Neuronal stem cell (in vitro differentiated cells): Measurements from ENCODE around the gene TMEM178A.

Source experiments
- DNase-seq: peaks from one replicate; pipeline ENCODE4 v3.0.0-alpha.2; 2013; ENCODE audit warnings: low spot score
- H2AFZ ChIP-seq: one replicate; pipeline ENCODE4 v1.6.1; 2013; ENCODE audit warnings: mild to moderate bottlenecking, low read length, inconsistent platforms
- H2AK5ac ChIP-seq: 2 replicates; pipeline ENCODE4 v1.6.1; 2013; ENCODE audit warnings: low read depth, mild to moderate bottlenecking, inconsistent platforms, low read length, moderate library complexity, mixed read lengths
- H2BK120ac ChIP-seq: 2 replicates; pipeline ENCODE4 v1.6.1; 2013; ENCODE audit warnings: low read depth, mild to moderate bottlenecking, inconsistent platforms, low read length, moderate library complexity, mixed read lengths
- H2BK12ac ChIP-seq: one replicate; pipeline ENCODE4 v1.6.1; 2013; ENCODE audit warnings: low read length, inconsistent platforms
- H2BK15ac ChIP-seq: 2 replicates; pipeline ENCODE4 v1.6.1; 2013; ENCODE audit warnings: mild to moderate bottlenecking, low read length, inconsistent platforms, mixed read lengths
- H2BK5ac ChIP-seq: one replicate; pipeline ENCODE4 v1.6.1; 2013; ENCODE audit warnings: inconsistent platforms, mild to moderate bottlenecking, low read length, moderate library complexity
- H3K14ac ChIP-seq: one replicate; pipeline ENCODE4 v1.6.1; 2013; ENCODE audit warnings: low read length, inconsistent platforms
- H3K18ac ChIP-seq: 2 replicates; pipeline ENCODE4 v1.6.1; 2013; ENCODE audit warnings: low read length, inconsistent platforms
- H3K23ac ChIP-seq: 2 replicates; pipeline ENCODE4 v1.6.1; 2013; ENCODE audit warnings: low read depth, mild to moderate bottlenecking, mixed read lengths, low read length, inconsistent platforms; ENCODE audit not compliant: poor library complexity
- H3K27ac ChIP-seq: replicated peaks from 3 replicates; pipeline ENCODE4 v1.5.1; 2013; ENCODE audit warnings: low read length, inconsistent platforms
- H3K27me3 ChIP-seq, 3 experiments: 2 replicates each; pipeline ENCODE4 v1.6.1; 2013; ENCODE audit warnings: low read length in 3 of 3, mild to moderate bottlenecking in 2 of 3, inconsistent platforms in 1 of 3, low read depth in 1 of 3, mixed read lengths in 1 of 3, moderate library complexity in 1 of 3; ENCODE audit not compliant: control insufficient read depth in 3 of 3, insufficient read depth in 3 of 3
- H3K36me3 ChIP-seq, 2 donors: replicated peaks in 1 of 2; 2 replicates each; pipeline ENCODE4 v1.6.1; 2013; ENCODE audit warnings: low read length in 2 of 2; ENCODE audit not compliant: control insufficient read depth in 2 of 2, insufficient read depth in 2 of 2
- H3K4ac ChIP-seq: 2 replicates; pipeline ENCODE4 v1.6.1; 2013; ENCODE audit warnings: inconsistent platforms, mild to moderate bottlenecking, low read length, moderate library complexity
- H3K4me1 ChIP-seq, 2 donors: 1 replicate in 1 of 2; 2 replicates in 1 of 2; pipeline ENCODE4 v1.6.1; 2013; ENCODE audit warnings: low read length in 2 of 2, low read depth in 1 of 2; ENCODE audit not compliant: control insufficient read depth in 2 of 2, insufficient read depth in 1 of 2
- H3K4me2 ChIP-seq: one replicate; pipeline ENCODE4 v1.6.1; 2013; ENCODE audit warnings: mild to moderate bottlenecking, low read length, inconsistent platforms; ENCODE audit not compliant: insufficient read depth, poor library complexity, severe bottlenecking
- H3K4me3 ChIP-seq, 2 donors: 2 replicates each; pipeline ENCODE4 v1.5.1; 2013; ENCODE audit warnings: low read length in 2 of 2, mild to moderate bottlenecking in 2 of 2, inconsistent platforms in 1 of 2, moderate library complexity in 1 of 2
- H3K79me1 ChIP-seq: one replicate; pipeline ENCODE4 v1.6.1; 2013; ENCODE audit warnings: low read depth, mild to moderate bottlenecking, inconsistent platforms, low read length, moderate library complexity
- H3K9ac ChIP-seq: one replicate; pipeline ENCODE4 v1.6.1; 2013; ENCODE audit warnings: mild to moderate bottlenecking, low read depth, low read length, inconsistent platforms; ENCODE audit not compliant: poor library complexity
- H3K9me3 ChIP-seq, 2 donors: replicated peaks in 1 of 2; 2 replicates each; pipeline versions ENCODE3 to v1.6.1; 2013; ENCODE audit warnings: low read length in 2 of 2, mild to moderate bottlenecking in 2 of 2, inconsistent platforms in 1 of 2, low read depth in 1 of 2, mixed read lengths in 1 of 2, moderate library complexity in 1 of 2; ENCODE audit not compliant: control insufficient read depth in 2 of 2, insufficient read depth in 1 of 2
- H4K8ac ChIP-seq: one replicate; pipeline ENCODE4 v1.6.1; 2013; ENCODE audit warnings: low read depth, mild to moderate bottlenecking, inconsistent platforms, low read length, moderate library complexity
- H4K91ac ChIP-seq: one replicate; pipeline ENCODE4 v1.6.1; 2013; ENCODE audit warnings: low read length, low read depth, mild to moderate bottlenecking, inconsistent platforms; ENCODE audit not compliant: poor library complexity
- WGBS, 2 donors: extraction: QIAGEN DNeasy Blood & Tissue Kit; methylation state at CpG; one replicate each; pipeline ENCODE4 v1.1.7; 2013; ENCODE audit warnings: missing lambda C conversion rate in 2 of 2, mixed read lengths in 1 of 2; ENCODE audit not compliant: insufficient read length in 2 of 2, insufficient replicate concordance in 1 of 2; ENCODE audit errors: extremely low coverage in 2 of 2; 5-methylcytosine and 5-hydroxymethylcytosine counted together

TMEM178A gene

DNA sequence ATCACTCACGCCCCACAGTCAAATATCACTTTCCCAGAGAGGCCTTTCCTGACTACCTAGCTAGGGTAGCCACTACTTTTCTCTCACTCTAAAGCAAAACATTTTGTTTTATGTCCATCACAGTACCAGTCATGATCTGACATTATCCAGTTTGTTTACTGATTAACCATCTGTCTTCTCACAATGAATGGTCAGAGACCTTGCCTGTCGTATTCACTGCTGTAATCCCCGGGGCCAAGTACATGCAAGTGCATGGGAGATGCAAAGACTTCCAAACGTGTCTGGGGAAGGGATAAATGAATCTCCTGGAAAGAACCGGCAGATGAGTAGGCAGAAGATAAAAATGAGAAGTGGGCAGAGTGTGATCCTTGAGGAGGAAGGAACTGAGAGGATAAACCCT lies 73.7 kb downstream of the TMEM178A start:
- no peaks in the 10 kb centered on the region for H3K27me3 ChIP-seq
- no CpG with 5 or more reads among the region's 5 CpGs for WGBS, 2 donors
- H2BK5ac ChIP-seq, result no peak overlapping the region
- no peak overlapping the region for H4K91ac ChIP-seq
- DNase-seq, result no peak
- peaks cover 11 to 20% of the 10 kb centered on the region in 2 donors for H3K36me3 ChIP-seq
- H3K79me1 ChIP-seq, result no peaks in the 10 kb centered on the region
- H3K27ac ChIP-seq, result no peak overlapping the region
- no peak overlapping the region for H4K8ac ChIP-seq
- peaks cover 6 to 24% of the 10 kb centered on the region in 2 donors for H3K4me1 ChIP-seq
- H2BK12ac ChIP-seq, result no peak overlapping the region
- no peak overlapping the region for H3K4me3 ChIP-seq
- no peak overlapping the region for H3K23ac ChIP-seq
- no peak overlapping the region for H2AFZ ChIP-seq
- H2AK5ac ChIP-seq, result no peak overlapping the region
- no peak overlapping the region for H3K18ac ChIP-seq
- no peak overlapping the region for H3K4me2 ChIP-seq
- H3K4ac ChIP-seq, result no peak overlapping the region
- H2BK120ac ChIP-seq, result no peak overlapping the region
- no peak overlapping the region for H3K14ac ChIP-seq
- H3K9me3 ChIP-seq, result no peaks in the 10 kb centered on the region
- H3K9ac ChIP-seq, result no peak overlapping the region
- H2BK15ac ChIP-seq, result no peak overlapping the region

DNA sequence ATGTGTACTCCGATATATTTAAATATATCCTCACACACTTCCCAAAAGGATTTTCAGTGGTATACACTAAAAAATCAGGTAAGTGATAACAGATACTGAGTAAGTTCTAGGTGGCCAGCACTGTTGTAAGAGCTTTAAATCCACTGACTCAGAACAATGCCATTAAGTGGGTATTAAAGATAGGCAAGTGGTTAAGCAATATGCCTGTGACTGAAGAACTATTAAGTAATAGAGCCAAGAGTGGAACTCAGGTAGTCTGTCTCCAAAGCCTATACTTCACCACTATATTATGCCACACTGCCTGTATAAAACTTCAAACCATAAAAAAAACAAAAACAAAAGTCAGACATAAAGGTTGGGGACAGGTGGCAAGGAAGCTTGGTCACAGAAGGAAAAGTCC lies 76.2 kb downstream of the TMEM178A start:
- Histone ChIP-seq H2AK5ac (no peak overlapping the region), H3K4me1 (peaks cover 6 to 10% of the 10 kb centered on the region in 2 donors), H3K9me3 (no peaks in the 10 kb centered on the region), H3K18ac (no peak overlapping the region), H3K27me3 (no peaks in the 10 kb centered on the region), H2BK120ac (no peak overlapping the region), H3K14ac (no peak overlapping the region), H2BK12ac (no peak overlapping the region), H2AFZ (no peak overlapping the region), H3K36me3 (peaks cover 8 to 24% of the 10 kb centered on the region in 2 donors), H3K4me2 (no peak overlapping the region), H3K9ac (no peak overlapping the region), H3K27ac (no peak overlapping the region), H3K23ac (no peak overlapping the region), H3K79me1 (no peaks in the 10 kb centered on the region), H2BK15ac (no peak overlapping the region), H4K91ac (no peak overlapping the region), H4K8ac (no peak overlapping the region), H2BK5ac (no peak overlapping the region), H3K4ac (no peak overlapping the region), H3K4me3 (no peak overlapping the region)
- WGBS, 2 donors, result no CpG with 5 or more reads among the region's 1 CpG
- no peak for DNase-seq

DNA sequence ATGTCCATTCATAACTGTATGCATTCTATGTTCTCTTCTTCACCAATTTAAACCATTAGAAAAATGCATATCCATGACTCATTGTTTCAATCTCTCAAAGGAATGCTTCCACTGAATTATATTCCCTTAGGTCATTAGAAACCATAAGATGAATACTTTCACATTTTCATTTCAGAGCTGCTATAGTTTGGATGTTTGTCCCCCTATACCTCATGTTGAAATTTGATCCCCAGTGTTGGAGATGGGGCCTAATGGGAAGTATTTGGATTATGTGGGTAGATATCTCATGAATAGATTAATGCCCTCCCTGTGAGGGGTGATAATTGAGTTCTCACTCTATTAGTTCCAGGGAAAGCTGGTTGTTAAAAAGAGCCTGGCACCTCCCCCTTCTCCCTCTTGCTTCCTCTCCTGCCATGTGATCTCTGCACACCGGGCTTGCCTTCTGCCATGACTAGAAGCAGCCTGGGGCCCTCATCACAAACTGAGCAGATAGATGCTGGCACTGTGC lies 77.6 kb downstream of the TMEM178A start:
- Histone ChIP-seq H3K79me1 (no peaks in the 10 kb centered on the region), H3K9me3 (no peaks in the 10 kb centered on the region), H3K14ac (no peak overlapping the region), H2AK5ac (no peak overlapping the region), H4K91ac (no peak overlapping the region), H3K4me3 (no peak overlapping the region), H2BK15ac (no peak overlapping the region), H2BK120ac (no peak overlapping the region), H4K8ac (no peak overlapping the region), H3K18ac (no peak overlapping the region), H3K27ac (no peak overlapping the region), H3K4ac (no peak overlapping the region), H3K36me3 (peaks cover 8 to 24% of the 10 kb centered on the region in 2 donors), H3K27me3 (no peaks in the 10 kb centered on the region), H2BK12ac (no peak overlapping the region), H2BK5ac (no peak overlapping the region), H3K4me1 (peaks cover 0 to 3% of the 10 kb centered on the region in 2 donors), H3K9ac (no peak overlapping the region), H2AFZ (peak overlapping the region; percentile 53), H3K23ac (no peak overlapping the region), H3K4me2 (no peak overlapping the region)
- no peak for DNase-seq
- WGBS, 2 donors, result no CpG with 5 or more reads among the region's 1 CpG

DNA sequence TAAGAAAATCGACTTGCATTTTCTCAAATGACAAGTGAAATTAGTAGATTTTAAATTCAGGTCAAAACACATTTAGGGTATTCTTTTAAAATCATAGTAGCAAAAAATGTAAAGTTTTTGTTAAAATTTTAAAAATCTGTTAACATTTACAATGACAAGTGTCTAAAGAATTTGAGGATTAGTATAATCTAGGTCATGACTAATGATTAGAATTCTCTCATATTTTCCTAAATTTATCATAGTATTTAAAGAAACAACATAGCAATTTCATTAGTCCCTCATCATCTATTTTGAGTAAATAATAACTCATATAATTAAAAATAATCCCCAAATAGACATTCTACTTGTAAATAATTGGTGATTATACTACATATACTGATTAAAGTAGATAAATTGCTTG lies 89.7 kb downstream of the TMEM178A start:
- Histone ChIP-seq H3K18ac (no peak overlapping the region), H3K36me3 (peaks cover 14 to 46% of the 10 kb centered on the region in 2 donors), H3K79me1 (no peaks in the 10 kb centered on the region), H2BK12ac (no peak overlapping the region), H3K27ac (no peak overlapping the region), H3K9ac (no peak overlapping the region), H4K8ac (no peak overlapping the region), H4K91ac (no peak overlapping the region), H3K4ac (no peak overlapping the region), H3K4me3 (no peak overlapping the region), H3K4me1 (no peaks in the 10 kb centered on the region), H2BK5ac (no peak overlapping the region), H2AK5ac (no peak overlapping the region), H2AFZ (no peak overlapping the region), H3K23ac (no peak overlapping the region), H2BK120ac (no peak overlapping the region), H2BK15ac (no peak overlapping the region), H3K27me3 (no peaks in the 10 kb centered on the region), H3K14ac (no peak overlapping the region), H3K9me3 (peaks cover 0 to 3% of the 10 kb centered on the region in 2 donors), H3K4me2 (no peak overlapping the region)
- no peak for DNase-seq
- no CpG with 5 or more reads among the region's 1 CpG for WGBS, 2 donors
